OCI-LY1 (cell line): ENCODE measurements around the gene ANK3.

Experiments used
- H2AFZ ChIP-seq: fragments of 200-600 bp; sonication (generic), shearing (Covaris generic); 2 replicates; pipeline ENCODE4 v1.6.0; 2014; ENCODE audit warnings: antibody characterized with exemption, mild to moderate bottlenecking, low read length
- H3F3A ChIP-seq: fragments of 200-600 bp; sonication (generic), shearing (Covaris generic); 2 replicates; pipeline ENCODE4 v1.6.0; 2014; ENCODE audit warnings: mild to moderate bottlenecking, antibody characterized with exemption, low read length, moderate library complexity; ENCODE audit not compliant: insufficient read depth
- H3K27ac ChIP-seq: fragments of 200-600 bp; sonication (generic); 2 replicates; pipeline ENCODE4 v1.5.1; 2014; ENCODE audit warnings: low read length, mixed run types, mild to moderate bottlenecking, low read depth; ENCODE audit not compliant: poor library complexity, severe bottlenecking
- H3K27me3 ChIP-seq: fragments of 200-600 bp; sonication (generic); 2 replicates; pipeline ENCODE4 v1.6.0; 2014; ENCODE audit warnings: antibody characterized with exemption, mild to moderate bottlenecking, low read length, moderate library complexity; ENCODE audit not compliant: insufficient read depth
- H3K36me3 ChIP-seq: fragments of 200-600 bp; sonication (generic); 2 replicates; pipeline ENCODE4 v1.6.1; 2014; ENCODE audit warnings: mild to moderate bottlenecking, antibody characterized with exemption, low read length, moderate library complexity, mixed read lengths; ENCODE audit not compliant: insufficient read depth
- H3K4me1 ChIP-seq: fragments of 200-600 bp; sonication (generic); 2 replicates; pipeline ENCODE4 v1.5.1; 2014; ENCODE audit warnings: mild to moderate bottlenecking, low read length, moderate library complexity; ENCODE audit not compliant: insufficient read depth, severe bottlenecking
- H3K4me2 ChIP-seq: fragments of 200-600 bp; sonication (generic), shearing (Covaris generic); 2 replicates; pipeline ENCODE4 v1.6.1; 2014; ENCODE audit warnings: low read length
- H3K4me3 ChIP-seq: fragments of 200-600 bp; sonication (generic); 2 replicates; pipeline ENCODE4 v1.5.1; 2014; ENCODE audit warnings: low read length, low read depth, mild to moderate bottlenecking, mixed read lengths; ENCODE audit not compliant: poor library complexity, severe bottlenecking
- H3K79me2 ChIP-seq: fragments of 200-600 bp; shearing (Covaris generic); 2 replicates; pipeline ENCODE4 v1.6.1; 2016; ENCODE audit warnings: mixed run types, low read length, mixed read lengths; ENCODE audit not compliant: insufficient read depth
- H3K9ac ChIP-seq: fragments of 200-600 bp; sonication (generic), shearing (Covaris generic); 2 replicates; pipeline ENCODE4 v1.6.1; 2014; ENCODE audit warnings: mild to moderate bottlenecking, low read length, mixed read lengths
- H3K9me2 ChIP-seq: fragments of 200-600 bp; sonication (generic), shearing (Covaris generic); 2 replicates; pipeline ENCODE4 v1.6.1; 2014; ENCODE audit warnings: low read depth, mild to moderate bottlenecking, low read length, mixed read lengths
- H3K9me3 ChIP-seq: fragments of 200-600 bp; shearing (Covaris generic); 2 replicates; pipeline ENCODE4 v1.6.1; 2014; ENCODE audit warnings: low read length, mixed read lengths
- H4K20me1 ChIP-seq: fragments of 200-600 bp; sonication (generic), shearing (Covaris generic); 2 replicates; pipeline ENCODE4 v1.6.0; 2016; ENCODE audit warnings: mild to moderate bottlenecking, low read length; ENCODE audit not compliant: insufficient read depth
- EZH2 ChIP-seq: fragments of 200-600 bp; sonication (generic), shearing (Covaris generic); IDR thresholded peaks from 2 replicates; pipeline ENCODE4 v1.8.0; 2017; ENCODE audit warnings: borderline replicate concordance, mixed run types, mild to moderate bottlenecking, antibody characterized with exemption, low read length, moderate library complexity, mixed read lengths
- TF ChIP-seq, protein P1 (sequence below): fragments of 200-600 bp; sonication (generic), shearing (Covaris generic); IDR thresholded peaks from 2 replicates; pipeline ENCODE4 v1.5.1; 2017; ENCODE audit warnings: mild to moderate bottlenecking, antibody characterized with exemption, low read length, moderate library complexity, mixed read lengths

Gene ANK3

DNA sequence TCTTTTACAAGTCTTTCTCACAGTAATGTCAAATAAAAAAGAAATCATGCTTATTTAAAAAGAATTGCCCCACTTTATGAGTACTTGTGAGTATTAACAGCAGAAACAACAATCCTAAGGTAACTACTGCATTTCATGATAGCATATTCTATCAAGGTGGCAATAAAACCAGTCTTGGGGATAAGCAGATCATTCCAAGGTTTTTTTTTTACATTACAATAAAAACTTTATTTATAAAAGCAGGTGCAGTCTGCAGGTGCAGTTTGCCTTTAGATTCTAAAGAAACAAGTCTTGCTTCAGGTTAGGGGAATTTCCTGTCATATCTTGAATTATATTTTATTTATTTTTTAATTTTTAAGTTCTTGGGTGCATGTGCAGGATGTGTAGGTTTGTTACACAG is 10.7 kb upstream of the ANK3 start:
- H3K27me3 ChIP-seq: no peaks in the 10 kb centered on the region
- no peaks in the 10 kb centered on the region for H4K20me1 ChIP-seq
- no peak for TF ChIP-seq EZH2
- TF ChIP-seq, protein P1, sequence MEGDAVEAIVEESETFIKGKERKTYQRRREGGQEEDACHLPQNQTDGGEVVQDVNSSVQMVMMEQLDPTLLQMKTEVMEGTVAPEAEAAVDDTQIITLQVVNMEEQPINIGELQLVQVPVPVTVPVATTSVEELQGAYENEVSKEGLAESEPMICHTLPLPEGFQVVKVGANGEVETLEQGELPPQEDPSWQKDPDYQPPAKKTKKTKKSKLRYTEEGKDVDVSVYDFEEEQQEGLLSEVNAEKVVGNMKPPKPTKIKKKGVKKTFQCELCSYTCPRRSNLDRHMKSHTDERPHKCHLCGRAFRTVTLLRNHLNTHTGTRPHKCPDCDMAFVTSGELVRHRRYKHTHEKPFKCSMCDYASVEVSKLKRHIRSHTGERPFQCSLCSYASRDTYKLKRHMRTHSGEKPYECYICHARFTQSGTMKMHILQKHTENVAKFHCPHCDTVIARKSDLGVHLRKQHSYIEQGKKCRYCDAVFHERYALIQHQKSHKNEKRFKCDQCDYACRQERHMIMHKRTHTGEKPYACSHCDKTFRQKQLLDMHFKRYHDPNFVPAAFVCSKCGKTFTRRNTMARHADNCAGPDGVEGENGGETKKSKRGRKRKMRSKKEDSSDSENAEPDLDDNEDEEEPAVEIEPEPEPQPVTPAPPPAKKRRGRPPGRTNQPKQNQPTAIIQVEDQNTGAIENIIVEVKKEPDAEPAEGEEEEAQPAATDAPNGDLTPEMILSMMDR: no peak

DNA sequence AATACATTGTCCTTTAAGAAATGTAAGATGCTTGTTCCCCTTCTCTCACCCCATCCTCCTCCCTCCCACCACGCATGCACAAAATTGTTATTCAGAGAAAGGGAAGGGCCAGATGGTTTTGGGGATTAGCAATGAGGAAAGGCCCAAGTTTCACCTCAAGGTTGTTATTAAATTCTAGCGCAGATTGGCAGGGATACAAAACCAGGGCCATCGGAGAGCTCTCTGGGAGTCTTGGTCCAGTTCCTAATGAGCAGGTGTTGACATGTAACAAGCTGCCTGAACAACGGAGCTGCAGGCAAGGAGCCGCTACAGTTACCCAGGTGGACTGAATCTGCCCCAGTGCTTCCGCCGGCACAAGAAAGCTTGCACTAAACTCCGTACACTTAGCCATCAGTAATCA is 9.7 kb upstream of the ANK3 start:
- TF ChIP-seq, protein P1: no peak
- TF ChIP-seq EZH2: no peak
- H3K9ac ChIP-seq: no peak overlapping the region
- no peaks in the 10 kb centered on the region for H3F3A ChIP-seq
- no peaks in the 10 kb centered on the region for H3K9me3 ChIP-seq
- H3K79me2 ChIP-seq: no peaks in the 10 kb centered on the region
- no peaks in the 10 kb centered on the region for H4K20me1 ChIP-seq
- no peaks in the 10 kb centered on the region for H3K9me2 ChIP-seq
- no peak overlapping the region for H3K4me3 ChIP-seq
- H3K27me3 ChIP-seq: no peaks in the 10 kb centered on the region
- no peak overlapping the region for H3K4me2 ChIP-seq
- H3K27ac ChIP-seq: no peak overlapping the region
- H3K36me3 ChIP-seq: no peaks in the 10 kb centered on the region
- H2AFZ ChIP-seq: no peak overlapping the region
- peaks cover 30% of the 10 kb centered on the region for H3K4me1 ChIP-seq

More for the DNA sequence above, 10.7 kb upstream of the ANK3 start:
- Histone ChIP-seq H3K9ac (no peak overlapping the region), H3K79me2 (no peaks in the 10 kb centered on the region), H3K9me3 (no peaks in the 10 kb centered on the region), H3K9me2 (no peaks in the 10 kb centered on the region), H3K27ac (no peak overlapping the region), H3K4me1 (peaks cover 24% of the 10 kb centered on the region), H3K4me3 (no peak overlapping the region), H2AFZ (no peak overlapping the region), H3K4me2 (no peak overlapping the region), H3F3A (no peaks in the 10 kb centered on the region), H3K36me3 (no peaks in the 10 kb centered on the region)

DNA sequence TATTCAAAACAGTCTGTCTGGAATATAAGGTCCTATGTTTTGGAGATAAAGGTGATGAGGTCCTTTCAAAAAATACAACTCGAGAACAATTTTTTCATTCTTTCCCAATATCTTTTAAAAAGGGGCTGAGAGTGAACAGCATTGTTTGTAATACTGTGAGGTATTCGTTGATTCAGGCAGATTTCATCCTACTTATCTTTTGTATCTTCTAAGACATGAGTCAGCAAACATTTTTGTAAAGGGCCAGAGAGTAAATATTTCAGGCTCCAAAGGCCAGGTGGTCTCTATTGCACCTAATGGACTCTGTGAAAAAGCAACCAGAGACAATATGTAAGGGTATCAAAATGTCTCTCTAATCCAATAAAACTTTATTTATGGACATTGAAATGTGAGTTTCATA is 8.1 kb upstream of the ANK3 start:
- Histone ChIP-seq H3K79me2 (no peaks in the 10 kb centered on the region), H3F3A (no peaks in the 10 kb centered on the region), H2AFZ (no peak overlapping the region), H3K27ac (no peak overlapping the region), H3K4me1 (peaks cover 34% of the 10 kb centered on the region), H3K9me2 (no peaks in the 10 kb centered on the region), H3K36me3 (no peaks in the 10 kb centered on the region), H3K27me3 (no peaks in the 10 kb centered on the region), H3K9ac (no peak overlapping the region), H3K9me3 (no peaks in the 10 kb centered on the region), H3K4me2 (no peak overlapping the region), H3K4me3 (no peak overlapping the region), H4K20me1 (no peaks in the 10 kb centered on the region)
- no peak for TF ChIP-seq EZH2
- TF ChIP-seq, protein P1: no peak
